PC-9 (cell line): ENCODE measurements around the gene B4GALT3.

Source experiments
- EZH2 ChIP-seq: fragments of 200-600 bp; sonication (generic); IDR thresholded peaks from 2 replicates; pipeline ENCODE4 v1.8.0; 2017; ENCODE audit warnings: antibody characterized with exemption, low read depth
- TF ChIP-seq, protein P1 (sequence below): fragments of 200-600 bp; sonication (generic); conservative IDR thresholded peaks from 2 replicates; pipeline ENCODE4 v1.6.1; 2017; ENCODE audit warnings: mixed run types, antibody characterized with exemption, mild to moderate bottlenecking, moderate library complexity

DNA sequence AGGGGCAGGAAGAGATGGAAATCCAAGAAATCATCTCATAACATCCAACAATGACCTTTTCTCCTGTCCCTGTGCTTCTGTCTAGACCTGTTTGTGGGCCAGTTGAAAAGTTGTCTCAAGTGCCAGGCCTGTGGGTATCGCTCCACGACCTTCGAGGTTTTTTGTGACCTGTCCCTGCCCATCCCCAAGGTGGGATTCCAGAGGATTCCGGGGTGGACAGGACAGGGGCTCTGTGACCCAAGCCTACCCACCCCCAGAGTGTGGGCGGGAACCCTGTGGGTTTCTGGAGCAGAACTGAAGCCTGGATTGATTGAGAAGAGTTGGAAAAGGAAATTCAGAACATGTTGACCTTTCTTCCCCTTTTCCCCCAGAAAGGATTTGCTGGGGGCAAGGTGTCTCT is 13.5 kb downstream of the B4GALT3 start:
- TF ChIP-seq, protein P1, sequence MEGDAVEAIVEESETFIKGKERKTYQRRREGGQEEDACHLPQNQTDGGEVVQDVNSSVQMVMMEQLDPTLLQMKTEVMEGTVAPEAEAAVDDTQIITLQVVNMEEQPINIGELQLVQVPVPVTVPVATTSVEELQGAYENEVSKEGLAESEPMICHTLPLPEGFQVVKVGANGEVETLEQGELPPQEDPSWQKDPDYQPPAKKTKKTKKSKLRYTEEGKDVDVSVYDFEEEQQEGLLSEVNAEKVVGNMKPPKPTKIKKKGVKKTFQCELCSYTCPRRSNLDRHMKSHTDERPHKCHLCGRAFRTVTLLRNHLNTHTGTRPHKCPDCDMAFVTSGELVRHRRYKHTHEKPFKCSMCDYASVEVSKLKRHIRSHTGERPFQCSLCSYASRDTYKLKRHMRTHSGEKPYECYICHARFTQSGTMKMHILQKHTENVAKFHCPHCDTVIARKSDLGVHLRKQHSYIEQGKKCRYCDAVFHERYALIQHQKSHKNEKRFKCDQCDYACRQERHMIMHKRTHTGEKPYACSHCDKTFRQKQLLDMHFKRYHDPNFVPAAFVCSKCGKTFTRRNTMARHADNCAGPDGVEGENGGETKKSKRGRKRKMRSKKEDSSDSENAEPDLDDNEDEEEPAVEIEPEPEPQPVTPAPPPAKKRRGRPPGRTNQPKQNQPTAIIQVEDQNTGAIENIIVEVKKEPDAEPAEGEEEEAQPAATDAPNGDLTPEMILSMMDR = no peak
- TF ChIP-seq EZH2 = no peak
